Activated naive CD4-positive, alpha-beta T cell treated with anti-CD3 and anti-CD28 coated beads, Interleukin-2, amount 50 U/mL, for 16 hours (primary cell): ENCODE measurements around the gene MRPL49.
"Not testable (repeated sequence)": the region's sequence is repeated elsewhere in the genome, so short reads cannot be mapped to it uniquely, and the experiment has no call there.

Experiments used
- DNase-seq: peaks from one replicate; pipeline ENCODE4 v3.0.0-alpha.2; 2020

The MRPL49 gene

DNA sequence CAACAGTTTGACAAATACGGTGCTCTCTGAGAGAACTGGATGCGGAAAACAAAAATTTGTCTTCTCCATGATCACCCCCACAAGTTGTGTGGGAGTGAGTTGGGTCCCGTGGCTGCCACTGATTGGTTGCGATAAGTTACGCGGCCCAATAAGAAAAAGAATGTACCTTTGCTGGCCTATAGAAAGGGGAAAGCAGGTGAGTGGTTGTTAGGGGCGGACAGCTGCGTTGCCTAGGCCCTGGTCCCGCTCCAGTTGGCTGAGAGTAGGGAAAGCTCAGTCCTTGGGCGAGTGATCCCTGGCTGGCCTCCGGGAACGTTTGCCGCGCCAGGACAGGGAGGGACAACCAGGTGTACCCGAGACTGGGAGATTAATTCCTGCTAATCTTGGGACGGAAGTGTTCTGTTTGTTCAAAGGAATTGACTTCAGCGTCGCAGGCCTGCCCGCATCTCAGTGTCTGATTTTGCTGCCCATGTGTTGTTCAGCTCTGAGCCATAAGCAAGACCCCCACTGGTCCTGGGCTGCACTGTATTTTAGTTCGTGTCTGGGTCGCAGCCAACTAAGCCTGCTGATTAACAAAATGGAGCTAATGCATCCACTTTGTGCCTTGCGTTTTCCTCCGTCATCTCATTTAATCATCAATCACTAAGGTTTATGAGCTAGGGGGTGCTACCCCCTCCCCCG, 13.0 kb downstream of the MRPL49 start:
- peak; percentile 80 for DNase-seq

DNA sequence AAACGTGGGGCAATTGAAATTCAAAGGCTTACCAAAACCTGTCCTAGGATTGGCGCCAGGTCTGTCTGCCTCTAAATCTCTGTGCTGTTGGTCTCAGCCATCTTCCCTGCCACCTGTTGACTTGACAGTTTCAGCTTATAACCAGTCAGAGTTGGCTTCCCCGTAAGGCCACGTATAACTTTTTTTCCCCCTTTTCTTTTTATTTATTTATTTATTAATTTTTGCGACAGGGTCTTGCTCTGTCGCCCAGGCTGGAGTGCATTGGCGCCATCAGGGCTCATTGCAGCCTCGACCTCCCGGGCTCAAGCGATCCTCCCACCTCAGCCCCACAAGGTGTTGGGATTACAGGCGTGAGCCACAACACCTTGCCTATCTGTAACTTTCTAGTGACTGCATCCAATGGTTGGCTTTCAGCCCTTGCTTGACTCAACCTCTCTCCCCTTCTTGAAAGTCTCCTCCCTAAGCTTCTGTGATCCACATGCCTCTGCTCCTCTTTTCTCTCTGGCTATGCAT, 13.6 kb downstream of the MRPL49 start:
- DNase-seq = no peak

DNA sequence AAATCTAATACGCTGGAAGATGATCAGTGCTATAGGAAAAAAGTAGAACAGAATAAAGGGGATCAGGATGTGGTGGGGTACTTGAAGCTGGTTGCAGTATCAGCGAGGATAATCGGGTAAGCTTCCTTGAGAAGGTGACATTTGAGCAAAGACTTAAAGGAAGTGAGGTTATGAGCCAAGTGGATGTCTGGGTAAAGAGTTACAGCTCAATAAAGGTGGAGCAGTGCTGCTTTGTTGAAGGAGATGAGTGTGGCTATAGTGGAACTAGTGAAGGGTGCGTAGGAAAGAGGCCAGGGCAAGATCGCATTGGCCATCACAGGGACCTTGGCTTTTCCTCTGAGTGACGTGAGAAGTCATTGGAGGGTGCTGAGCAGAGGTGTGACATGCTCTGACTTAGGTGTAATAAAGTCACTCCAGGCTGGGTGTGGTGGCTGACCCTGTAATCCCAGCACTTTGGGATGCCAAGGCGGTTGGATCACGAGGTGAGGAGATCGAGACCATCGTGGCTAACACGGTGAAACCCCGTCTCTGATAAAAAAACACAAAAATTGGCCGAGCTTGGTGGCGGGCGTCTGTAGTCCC, 14.5 kb downstream of the MRPL49 start:
- no peak for DNase-seq

DNA sequence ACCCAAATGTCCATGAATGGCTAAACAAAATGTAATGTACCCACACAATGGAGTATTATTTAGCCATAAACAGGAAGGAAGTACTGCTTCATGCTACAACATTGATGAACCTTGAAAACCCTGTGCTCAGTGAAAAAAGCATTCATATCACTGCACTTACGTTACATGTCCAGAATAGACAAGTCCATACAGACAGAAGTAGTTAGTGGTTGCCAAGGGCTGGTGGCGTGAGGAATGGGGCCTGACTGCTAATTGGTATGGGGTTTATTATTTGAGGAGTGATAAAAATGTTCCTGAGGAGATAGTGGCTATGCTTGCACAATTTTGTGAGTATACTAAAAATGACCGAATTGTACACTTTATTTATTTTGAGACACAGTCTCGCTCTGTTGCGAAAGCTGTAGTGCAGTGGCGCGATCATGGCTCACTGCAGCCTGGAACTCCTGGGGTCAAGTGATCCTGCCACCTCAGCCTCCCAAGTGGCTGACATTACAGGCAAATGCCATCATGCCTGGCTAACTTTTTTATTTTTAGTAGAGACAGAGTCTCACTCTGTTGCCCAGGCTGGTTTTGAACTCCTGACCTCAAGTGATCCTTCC, 19.9 kb downstream of the MRPL49 start:
- DNase-seq = no peak

DNA sequence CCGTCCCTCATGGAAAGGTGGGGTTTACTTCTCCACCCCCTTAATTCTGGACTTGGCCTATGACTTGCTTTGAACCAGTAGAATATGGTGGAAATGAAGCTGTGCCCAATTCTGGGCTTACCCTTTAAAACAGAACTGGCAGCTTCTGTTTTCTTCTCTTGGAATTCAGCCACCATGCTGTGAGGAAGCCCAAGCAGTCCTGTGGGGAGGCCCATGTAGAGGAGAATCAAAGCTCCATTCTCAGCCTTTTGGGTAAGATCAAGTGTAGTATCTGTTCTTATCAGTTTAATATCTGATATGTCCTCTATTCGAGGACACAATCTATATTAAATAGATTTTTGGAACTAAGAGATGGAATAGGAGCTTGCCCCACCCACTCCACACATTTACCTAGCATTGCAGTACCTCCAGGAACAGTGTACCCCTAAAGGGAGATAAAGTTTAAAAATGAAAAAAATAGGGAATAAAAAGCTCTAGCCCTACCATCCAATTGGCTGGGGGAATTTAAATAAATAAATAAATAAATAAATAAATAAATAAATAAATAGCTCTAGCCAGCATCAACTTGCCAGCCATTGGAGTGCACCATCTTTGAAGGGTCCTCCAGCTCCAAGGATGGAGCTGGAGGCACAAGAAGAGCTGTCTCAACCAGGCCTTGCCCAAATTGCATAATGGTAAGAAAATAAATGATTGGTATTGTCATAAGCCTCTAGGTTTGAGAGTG, 25.4 kb downstream of the MRPL49 start:
- no peak for DNase-seq

DNA sequence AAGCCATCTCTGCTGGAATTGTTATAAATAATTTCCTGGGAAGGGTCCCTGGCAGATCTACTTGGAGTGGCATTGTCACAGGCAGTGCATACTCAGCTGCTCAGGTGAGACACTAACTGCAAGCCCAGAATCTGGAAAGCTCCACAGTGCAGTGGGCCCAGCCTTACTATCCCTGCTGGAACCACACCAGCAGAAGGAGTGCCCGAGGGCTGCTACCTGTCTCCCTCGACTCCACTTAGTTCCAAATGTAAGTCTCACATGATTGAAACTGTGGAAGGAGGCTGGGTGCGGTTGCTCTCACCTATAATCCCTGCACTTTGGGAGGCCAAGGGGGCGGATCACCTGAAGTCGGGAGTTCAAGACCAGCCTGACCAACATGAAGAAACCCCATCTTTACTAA, 26.5 kb downstream of the MRPL49 start:
- no peak for DNase-seq

DNA sequence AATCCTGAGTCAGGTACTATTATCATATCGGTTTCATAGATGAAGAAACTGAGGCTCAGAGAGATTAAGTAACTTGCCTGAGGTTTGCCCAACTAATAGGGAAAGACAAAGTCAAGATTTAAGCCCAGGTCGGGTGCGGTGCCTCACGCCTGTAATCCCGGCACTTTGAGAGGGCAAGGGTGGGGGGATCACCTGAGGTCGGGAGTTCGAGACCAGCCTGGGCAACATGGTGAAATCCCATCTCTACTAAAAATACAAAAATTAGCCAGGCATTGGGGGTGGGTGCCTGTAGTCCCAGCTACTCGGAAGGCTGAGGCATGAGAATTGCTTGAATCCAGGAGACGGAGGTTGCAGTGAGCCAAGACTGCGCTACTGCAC, 28.0 kb downstream of the MRPL49 start:
- not testable (repeated sequence) for DNase-seq

DNA sequence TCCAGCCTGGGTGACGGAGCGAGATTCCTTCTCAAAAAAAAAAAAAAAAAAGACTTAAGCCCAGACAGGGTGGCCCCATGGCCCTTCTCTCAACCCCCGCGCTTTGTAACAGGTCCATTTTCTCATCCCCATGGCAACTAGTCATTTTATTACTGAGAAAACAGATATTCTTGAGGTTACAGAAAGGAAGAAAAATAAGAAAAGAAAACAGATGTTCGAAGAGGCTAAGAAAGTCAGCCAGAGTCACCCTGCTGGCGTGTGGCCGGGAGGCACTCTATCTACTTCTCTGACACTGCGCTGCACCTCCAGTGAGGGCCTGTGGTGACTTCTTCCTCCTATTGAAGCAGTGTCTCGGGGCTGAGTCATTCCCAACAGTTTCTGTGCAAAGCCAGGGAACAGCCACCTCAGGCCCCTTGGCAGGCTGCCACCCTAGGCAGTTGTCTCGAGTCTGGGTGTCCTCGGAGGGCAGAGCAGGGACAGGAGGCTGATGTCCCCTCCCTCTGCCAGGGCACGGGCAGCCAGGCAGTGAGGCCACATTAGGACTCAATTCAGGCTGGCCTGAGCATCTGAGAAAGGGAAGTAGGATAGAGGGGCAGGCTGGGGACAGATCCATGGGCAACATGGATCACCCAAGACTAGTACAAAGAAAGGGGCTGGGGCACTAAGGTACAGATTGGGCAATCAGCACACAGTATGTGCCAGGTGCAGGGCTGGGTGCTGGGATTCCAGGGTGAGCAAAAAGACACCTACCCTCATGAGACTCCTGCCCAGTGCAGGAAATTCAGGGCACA, 28.6 kb downstream of the MRPL49 start:
- DNase-seq = no peak

DNA sequence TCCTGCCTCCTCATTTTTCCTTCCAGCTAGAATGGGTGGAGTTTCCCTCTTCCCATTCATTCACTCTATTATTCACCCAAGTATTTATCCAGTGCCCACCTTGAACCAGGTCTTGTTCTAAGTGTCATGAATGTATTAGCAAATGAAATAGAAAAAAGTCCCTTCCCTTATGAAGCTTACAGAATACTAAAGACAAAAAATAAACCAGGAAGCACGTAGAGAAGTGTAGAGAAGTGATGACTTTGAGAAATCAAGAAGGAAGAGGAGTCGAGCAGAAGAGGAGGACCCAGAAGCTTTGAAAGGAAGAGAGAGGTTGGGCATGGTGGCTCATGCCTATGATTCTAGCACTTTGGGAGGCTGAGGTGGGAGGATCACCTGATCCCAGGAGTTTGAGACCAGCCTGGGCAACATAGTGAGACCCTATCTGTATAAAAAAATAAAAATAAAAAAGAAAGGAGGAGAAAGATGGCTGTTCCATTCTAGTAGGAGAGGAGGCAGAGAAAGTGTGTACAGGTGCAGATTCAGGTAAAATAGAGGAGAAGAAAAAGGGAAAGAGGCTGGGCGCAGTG, 29.3 kb downstream of the MRPL49 start:
- no peak for DNase-seq

DNA sequence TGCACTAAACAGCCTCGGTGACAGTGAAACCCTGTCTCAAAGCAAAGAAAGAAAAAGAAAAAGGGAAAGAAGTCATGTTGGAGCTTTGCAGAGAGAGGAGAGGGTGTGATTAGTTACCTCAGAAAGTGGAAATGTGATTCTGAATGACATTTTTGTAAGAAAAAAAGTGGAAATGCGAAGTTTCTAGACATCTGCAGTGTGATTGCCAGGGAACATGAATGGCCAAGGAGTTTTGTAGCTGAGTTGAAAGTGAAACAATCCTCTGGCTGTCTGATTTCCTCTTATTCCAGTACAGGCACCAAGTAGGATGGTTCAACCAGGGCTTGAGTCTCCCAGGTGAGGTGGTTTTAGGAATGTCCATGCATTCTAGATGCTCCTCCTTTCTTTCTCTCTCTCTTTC, 30.0 kb downstream of the MRPL49 start:
- no peak for DNase-seq

DNA sequence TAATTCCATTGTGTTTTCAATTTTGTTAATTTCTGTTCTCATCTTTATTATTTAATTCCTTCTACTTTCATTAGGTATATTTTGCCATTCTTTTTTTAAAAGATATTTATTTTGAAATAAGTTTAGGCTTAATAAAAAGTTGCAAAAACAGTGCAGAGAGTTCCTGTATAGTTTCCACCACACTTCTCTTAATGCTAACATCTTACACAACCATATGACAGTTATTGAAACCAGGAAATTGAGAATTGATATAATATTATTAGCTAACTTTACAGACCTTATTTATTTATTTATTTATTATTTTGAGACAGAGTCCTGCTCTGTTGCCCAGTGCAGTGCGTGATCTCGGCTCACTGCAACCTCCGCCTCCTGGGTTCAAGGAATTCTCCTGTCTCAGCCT, 34.1 kb downstream of the MRPL49 start:
- no peak for DNase-seq

DNA sequence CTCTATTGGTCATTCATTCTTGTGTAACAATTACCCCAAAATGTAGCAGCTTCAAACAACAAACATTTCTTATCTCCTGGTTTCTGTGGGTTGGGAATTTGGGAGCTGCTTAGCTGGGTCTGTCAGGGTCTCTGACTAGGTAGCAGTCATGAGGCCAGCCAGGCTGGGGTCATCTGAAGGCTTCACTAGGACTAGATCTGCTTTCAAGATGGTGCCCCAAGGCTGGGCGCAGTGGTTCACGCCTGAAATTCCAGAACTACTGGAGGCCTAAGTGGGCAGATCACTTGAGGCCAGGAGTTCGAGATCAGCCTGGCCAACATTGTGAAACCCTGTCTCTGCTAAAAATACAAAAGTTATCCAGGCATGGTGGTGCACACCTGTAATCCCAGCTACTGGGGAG, 34.8 kb downstream of the MRPL49 start:
- DNase-seq = no peak

DNA sequence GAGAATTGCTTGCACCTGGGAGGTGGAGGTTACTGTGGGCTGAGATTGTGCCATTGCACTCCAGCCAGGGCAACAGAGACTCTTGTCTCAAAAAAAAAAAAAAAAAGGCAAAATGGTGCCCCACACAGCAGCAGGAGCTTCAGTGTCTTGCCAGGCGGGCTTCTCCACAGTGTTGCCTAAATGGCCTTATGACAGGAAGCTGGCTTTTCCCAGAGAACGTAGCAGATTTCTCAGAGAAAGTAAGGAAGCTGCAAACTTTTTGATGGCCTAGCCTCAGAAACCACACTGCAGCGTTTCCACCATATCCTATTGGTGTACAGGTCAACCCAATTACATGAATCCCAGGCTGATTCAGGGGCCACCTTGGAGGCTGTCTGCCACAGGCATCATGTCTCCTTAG, 35.2 kb downstream of the MRPL49 start:
- DNase-seq = no peak

DNA sequence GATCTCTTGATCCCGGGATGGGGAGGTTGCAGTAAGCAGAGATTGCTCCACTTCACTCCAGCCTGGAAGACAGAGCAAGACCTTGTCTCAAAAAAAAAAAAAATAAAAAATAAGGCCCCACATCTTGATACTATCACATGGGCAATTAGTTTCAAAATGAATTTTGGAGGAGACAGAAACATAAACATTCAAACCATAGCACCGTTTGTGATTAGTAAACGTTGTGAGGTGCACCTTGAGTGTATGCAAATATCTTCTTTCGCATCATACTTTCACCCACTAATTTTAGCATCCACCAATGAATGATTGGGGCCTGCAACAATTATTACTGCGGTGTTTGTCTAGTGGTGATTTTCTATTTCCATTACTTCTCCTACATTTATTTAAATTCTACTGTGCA, 36.9 kb downstream of the MRPL49 start:
- DNase-seq = no peak

DNA sequence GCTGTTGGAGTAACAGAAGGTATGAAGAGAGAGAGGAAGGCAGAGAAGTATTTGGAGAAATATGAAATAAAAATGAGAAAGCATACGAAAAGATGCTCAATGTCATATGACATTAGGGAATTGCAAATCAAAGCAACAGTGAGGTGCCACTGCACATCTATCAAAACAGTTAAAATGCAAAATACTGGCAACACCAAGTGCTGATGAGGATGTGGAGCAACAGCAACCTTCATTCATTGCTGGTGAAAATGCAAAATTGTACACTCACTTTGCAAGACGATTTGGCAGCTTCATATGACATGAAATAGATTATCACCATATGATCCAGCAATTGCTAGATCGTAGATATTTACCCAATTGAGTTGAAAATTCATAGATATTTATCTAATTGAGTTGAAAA, 38.5 kb downstream of the MRPL49 start:
- no peak for DNase-seq

DNA sequence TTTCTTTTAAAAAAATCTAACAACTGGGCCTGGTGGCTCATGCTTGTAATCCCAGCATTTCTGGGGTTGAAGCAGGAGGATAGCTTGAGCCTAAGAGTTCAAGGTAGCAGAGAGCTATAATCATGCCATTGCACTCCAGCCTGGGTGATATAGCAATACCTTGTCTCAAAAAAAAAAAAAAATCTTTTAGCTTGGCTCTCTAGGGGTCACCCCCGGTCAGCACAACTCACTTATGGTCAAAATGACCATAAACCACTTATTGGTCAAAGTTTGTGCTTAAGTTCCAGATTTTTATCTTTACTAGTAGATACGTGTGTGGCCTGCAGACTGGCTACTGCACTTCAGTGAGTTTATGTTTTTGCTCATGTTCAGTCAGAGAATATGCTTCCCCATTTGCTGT, 41.6 kb downstream of the MRPL49 start:
- DNase-seq = no peak

DNA sequence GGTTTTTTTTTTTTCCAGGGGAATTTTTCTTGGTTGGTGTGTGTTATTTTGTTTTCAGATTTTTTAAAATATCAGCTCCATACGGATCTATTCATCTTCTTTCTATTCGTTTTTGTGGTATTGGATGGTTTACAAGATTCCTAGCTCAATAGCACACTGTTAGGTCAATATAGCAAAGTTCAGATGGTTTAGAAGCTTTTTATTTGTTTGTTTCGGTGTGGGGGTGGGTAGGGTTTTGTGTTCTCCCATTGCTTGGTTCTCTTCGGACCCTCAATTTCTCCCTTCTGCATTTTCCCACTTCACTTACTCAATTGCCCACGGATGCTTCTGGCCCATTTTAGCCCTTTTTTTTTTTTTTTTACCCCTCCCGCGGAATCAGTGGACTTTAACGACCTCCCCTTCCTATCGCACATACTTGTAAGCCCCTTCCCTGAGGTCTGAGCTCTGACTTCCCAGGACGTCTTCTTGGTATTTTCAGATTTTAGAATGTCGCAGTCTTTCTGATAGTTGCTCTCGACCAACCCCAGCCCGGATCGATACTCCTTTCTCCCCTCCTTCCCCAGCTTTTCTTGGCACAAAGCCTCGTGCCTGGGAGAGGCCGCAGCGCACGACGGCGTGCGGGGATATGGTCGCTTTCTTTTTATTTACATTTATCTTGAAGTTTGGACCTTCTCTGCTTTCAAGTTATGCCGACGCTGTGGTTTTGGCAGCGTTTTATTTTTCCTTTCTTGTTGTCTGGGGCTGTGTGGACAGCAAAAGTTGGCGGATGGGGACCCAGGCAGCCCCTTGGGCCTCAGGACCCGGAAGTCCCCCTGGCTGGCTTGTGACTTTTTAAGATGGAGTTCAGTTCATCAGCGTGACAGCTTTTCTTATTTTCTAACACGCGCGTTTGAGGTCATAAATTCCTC, 43.5 kb downstream of the MRPL49 start:
- no peak for DNase-seq

DNA sequence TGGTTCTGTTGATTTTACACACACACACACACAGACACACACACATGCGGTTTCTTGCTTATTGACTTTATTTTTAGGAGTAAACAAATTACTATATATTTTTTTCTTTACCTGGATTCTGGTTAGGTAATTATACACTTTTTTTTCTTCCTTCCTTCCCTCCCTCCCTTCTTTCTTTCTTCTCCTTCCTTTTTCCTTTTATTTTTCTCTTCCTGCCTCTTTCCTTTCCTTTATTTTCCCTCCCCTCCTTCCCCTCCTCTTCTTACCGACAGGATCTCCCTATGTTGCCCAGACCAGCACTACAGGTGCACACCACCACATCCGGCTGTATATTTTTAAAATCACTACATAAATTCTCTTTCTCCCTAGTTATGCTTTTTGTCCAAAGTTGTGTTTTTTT, 44.8 kb downstream of the MRPL49 start:
- no peak for DNase-seq

DNA sequence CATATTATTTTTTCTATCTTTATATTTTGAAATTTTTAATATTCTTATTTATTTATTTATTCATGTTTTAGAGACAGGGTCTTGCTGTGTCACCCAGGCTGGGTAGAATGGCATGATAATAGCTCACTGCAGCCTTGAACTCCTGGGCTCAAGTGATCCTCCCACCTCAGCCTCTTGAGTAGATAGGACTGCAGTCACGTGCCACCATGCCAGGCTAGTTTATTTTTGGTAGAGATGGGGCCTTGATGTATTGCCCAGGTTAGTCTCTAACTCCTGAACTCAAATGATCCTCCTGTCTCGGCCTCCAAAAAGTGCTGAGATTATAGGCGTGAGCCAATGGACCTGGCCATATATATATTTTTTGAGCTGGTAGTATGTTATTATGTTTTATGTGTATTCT, 45.5 kb downstream of the MRPL49 start:
- no peak for DNase-seq

DNA sequence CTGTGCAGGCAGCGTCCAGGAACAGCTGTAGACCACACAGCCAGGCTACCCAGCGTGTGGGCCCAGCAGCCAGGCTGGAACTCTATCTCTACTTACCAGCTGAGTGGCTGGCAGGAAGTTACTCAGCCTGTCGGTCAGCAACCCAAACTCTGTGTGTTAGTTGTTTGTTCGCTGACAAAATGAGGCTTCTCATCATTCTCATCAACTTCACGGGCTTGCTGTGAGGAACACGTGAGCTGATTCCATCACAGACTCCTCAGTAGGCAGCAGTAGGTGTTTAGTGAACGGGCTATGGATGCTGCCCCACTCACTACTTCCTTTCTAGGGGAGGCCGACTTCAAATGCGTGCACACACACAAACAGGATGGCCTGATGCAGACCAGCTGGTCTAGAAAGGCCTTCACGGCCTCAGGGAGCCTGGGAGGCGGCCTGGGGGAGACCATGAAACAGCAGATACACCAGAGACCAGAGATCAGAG, 47.1 kb downstream of the MRPL49 start:
- no peak for DNase-seq

DNA sequence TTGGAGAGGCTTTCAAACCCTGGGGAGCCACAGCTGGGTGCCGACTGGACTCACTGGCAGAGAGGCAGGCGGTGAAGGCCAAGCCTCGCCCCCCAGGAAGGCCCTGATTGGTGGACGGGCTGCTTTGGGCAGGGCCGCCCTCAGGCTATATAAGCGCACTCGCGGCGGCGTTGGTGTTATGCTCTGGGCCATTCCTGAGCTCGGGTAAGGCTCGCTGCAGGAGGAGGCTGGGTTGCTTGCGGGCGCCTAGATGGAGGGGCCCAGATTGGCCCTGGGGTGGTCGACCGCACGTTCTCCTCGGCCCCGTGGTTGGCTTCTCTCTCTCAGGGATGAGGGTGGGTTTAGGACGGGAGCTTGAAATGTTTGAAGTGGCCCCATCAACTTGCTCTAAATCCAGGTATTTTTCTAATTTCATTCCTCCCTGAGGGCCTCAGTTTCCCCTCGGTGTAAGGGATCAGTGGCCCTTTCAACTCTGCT, 48.0 kb downstream of the MRPL49 start, which contains the start of gene SPDYC:
Gene SPDYC (plus strand): TSS at position 176 of the 477 bp plus-strand sequence. CDS start 1,125 bp downstream, outside the sequence.
- no peak for DNase-seq
